ENCODE data around the gene DDX4. TPM values are rescaled to one million over a fixed set of nuclear protein-coding genes. Genes with fewer than 3 reads are reported as not detected.

DDX4 gene
- total and polyA plus RNA-seq, 9 of the 15 experiments (the other 6 are each of a cell fraction or from before 2014, with no cell fraction given), result not detected

DNA sequence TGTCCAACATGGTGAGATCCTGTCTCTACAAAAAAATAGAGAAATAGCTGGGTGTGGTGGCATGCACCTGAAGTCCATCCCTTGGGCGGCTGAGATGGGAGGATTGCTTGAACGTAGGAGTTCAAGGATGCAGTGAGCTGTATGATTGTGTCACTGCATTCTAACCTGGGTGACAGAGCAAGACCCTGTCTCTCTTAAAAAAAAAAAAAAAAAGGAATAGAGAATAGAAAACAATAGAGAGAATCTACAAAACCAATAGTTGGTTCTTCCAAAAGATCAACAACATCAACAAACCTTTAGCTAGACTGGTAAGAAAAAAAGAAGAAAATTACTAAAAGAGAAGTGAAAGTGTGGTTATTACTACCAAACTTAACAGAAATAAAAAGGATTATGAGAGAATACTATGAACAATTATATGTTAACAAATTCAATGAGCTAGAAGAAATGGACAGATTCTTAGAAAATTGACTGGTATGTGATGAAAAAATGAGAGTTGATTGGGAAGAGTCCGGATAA is 17.6 kb upstream of the DDX4 start (continued):
- TF ChIP-seq DNMT1 (IDR thresholded peaks at IDR 0.05) (no peak), CHD1 (IDR thresholded peaks at IDR 0.05; ENCODE audit: low read length) (no peak), MEF2D (tag; conservative IDR thresholded peaks at IDR 0.05; ENCODE audit: low read depth) (no peak), E4F1 (CRISPR knock-in tag; IDR thresholded peaks at IDR 0.05; ENCODE audit: borderline replicate concordance) (no peak), ZNF232 (CRISPR knock-in tag; IDR thresholded peaks at IDR 0.05) (no peak), HCFC1 (IDR thresholded peaks at IDR 0.05; ENCODE audit: low read depth, low read length) (no peak), NELFE (IDR thresholded peaks at IDR 0.05; ENCODE audit: insufficient read depth, insufficient read length) (no peak), SRF (CRISPR knock-in tag; IDR thresholded peaks at IDR 0.05) (no peak)
- TF ChIP-seq, protein P1, sequence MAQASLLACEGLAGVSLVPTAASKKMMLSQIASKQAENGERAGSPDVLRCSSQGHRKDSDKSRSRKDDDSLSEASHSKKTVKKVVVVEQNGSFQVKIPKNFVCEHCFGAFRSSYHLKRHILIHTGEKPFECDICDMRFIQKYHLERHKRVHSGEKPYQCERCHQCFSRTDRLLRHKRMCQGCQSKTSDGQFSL (CRISPR knock-in tag; IDR thresholded peaks at IDR 0.05), result no peak
- TF ChIP-seq, protein P1 (tag; IDR thresholded peaks at IDR 0.05), result no peak
